Naive B cell (primary cell): Measurements from ENCODE around the gene CARMIL1. TPM values are rescaled to one million over a fixed set of nuclear protein-coding genes. Genes with fewer than 3 reads are reported as not detected.

ENCODE experiments used
- ATAC-seq, 2 donors: fragments of 150-1000 bp; cut with Tn5 transposase; 2 replicates each; pipeline ENCODE4 v1.10.0; 2021; ENCODE audit warnings: low read depth in 2 of 2, mild to moderate bottlenecking in 2 of 2, moderate library complexity in 2 of 2
- DNase-seq: peaks from one replicate; pipeline ENCODE4 v3.0.0; 2022
- H3K27ac Mint-ChIP-seq, 6 donors: one replicate each; pipeline ENCODE4 v1.8.0; 2020 to 2022; ENCODE audit warnings: mild to moderate bottlenecking in 6 of 6, mixed read lengths in 6 of 6, moderate library complexity in 5 of 6, inconsistent platforms in 2 of 6
- H3K27me3 Mint-ChIP-seq, 3 donors: one replicate each; pipeline ENCODE4 v1.8.0; 2021 to 2022; ENCODE audit warnings: mixed read lengths in 3 of 3, mild to moderate bottlenecking in 1 of 3
- H3K36me3 Mint-ChIP-seq, 2 donors: one replicate each; pipeline ENCODE4 v1.8.0; 2020 to 2022; ENCODE audit warnings: mixed read lengths in 2 of 2, inconsistent platforms in 1 of 2, mild to moderate bottlenecking in 1 of 2
- H3K4me1 Mint-ChIP-seq, 3 donors: one replicate each; pipeline ENCODE4 v1.8.0; 2020 to 2022; ENCODE audit warnings: mixed read lengths in 3 of 3, inconsistent platforms in 1 of 3, mild to moderate bottlenecking in 1 of 3, moderate library complexity in 1 of 3
- H3K4me3 Mint-ChIP-seq, 8 donors: one replicate each; pipeline ENCODE4 v1.8.0; 2020 to 2022; ENCODE audit warnings: mild to moderate bottlenecking in 8 of 8, mixed read lengths in 8 of 8, moderate library complexity in 8 of 8, inconsistent platforms in 2 of 8
- H3K9me3 Mint-ChIP-seq, 7 donors: one replicate each; pipeline ENCODE4 v1.8.0; 2020 to 2022; ENCODE audit warnings: mixed read lengths in 7 of 7, mild to moderate bottlenecking in 5 of 7, inconsistent platforms in 2 of 7, moderate library complexity in 1 of 7
- polyA plus RNA-seq, 6 donors: library from polyadenylated mRNA; unstranded; fragments of 300-500 nt; fragmentation: Illumina TruSeq; gene quantifications; one replicate each; pipeline ENCODE4 v1.2.3, GENCODE V29; 2021; ENCODE audit warnings: low read depth in 6 of 6

CARMIL1 gene
- polyA plus RNA-seq, 6 donors from 2014 or later, result 0.39 to 7.3 (median 6.3) TPM; not detected in 1

DNA sequence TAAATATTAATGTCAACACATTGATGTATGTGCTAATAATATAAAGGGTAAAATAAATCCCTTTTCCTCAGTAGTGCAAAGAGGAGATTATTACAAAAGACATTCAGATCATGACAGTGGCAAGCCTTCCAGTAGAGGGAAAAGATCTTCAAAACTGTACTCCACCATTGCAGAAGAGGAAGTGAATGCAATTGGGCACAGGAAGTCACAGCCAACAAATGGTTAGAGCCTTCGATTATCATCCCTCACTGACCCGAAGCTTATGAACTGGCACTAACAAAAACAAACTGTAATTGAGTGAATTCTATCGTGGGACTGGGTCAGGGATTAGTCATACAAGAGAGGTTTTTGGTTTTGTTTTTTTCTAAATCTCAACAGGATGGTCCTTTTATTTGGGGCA lies 333.5 kb downstream of the CARMIL1 start:
- no peaks in the 10 kb centered on the region for H3K9me3 Mint-ChIP-seq
- peaks cover 0 to 6% (median 0%) of the 10 kb centered on the region in 3 donors for H3K4me1 Mint-ChIP-seq
- H3K27ac Mint-ChIP-seq, result no peak overlapping the region
- peaks cover 10 to 12% of the 10 kb centered on the region in 2 donors for H3K36me3 Mint-ChIP-seq
- ATAC-seq (peak in 1 of 2 donors; percentile 33), DNase-seq (no peak)
- peaks cover 0 to 6% (median 0%) of the 10 kb centered on the region in 3 donors for H3K27me3 Mint-ChIP-seq
- no peak overlapping the region for H3K4me3 Mint-ChIP-seq

GRCh38 chr6:25613415-25613814 lies 334.2 kb downstream of the CARMIL1 start:
- H3K27ac Mint-ChIP-seq, result peak overlapping the region in 1 of 6 donors; percentile 78
- peaks cover 10 to 12% of the 10 kb centered on the region in 2 donors for H3K36me3 Mint-ChIP-seq
- peaks cover 0 to 6% (median 0%) of the 10 kb centered on the region in 3 donors for H3K27me3 Mint-ChIP-seq
- DNase-seq (no peak), ATAC-seq (no peak)
- no peak overlapping the region for H3K4me3 Mint-ChIP-seq
- no peaks in the 10 kb centered on the region for H3K9me3 Mint-ChIP-seq
- peaks cover 5 to 14% (median 6%) of the 10 kb centered on the region in 3 donors for H3K4me1 Mint-ChIP-seq

DNA sequence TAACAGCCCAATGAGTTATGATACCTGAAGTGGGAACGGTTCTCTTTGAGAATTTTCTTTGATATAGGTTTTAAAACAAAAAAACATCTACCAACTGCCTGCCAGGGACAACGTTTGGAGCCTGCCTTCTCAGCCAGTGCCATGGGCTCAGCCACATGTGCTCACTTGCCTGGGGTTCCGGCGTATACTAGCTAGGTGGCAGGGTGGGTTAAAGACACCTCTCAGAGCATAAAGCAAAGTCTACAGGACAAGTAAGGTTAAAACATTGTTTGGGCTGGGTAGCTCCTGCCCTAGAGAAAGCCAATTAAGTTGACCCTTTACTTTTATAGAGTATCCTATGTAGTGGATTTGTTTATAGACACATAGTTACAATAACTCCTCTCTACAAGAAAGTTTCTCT lies 334.9 kb downstream of the CARMIL1 start:
- H3K4me1 Mint-ChIP-seq, result peaks cover 5 to 16% (median 10%) of the 10 kb centered on the region in 3 donors
- no peak overlapping the region for H3K27ac Mint-ChIP-seq
- H3K9me3 Mint-ChIP-seq, result no peaks in the 10 kb centered on the region
- no peak overlapping the region for H3K4me3 Mint-ChIP-seq
- H3K36me3 Mint-ChIP-seq, result peaks cover 10 to 12% of the 10 kb centered on the region in 2 donors
- no peak for ATAC-seq
- peaks cover 0 to 6% (median 0%) of the 10 kb centered on the region in 3 donors for H3K27me3 Mint-ChIP-seq
- DNase-seq, result no peak

DNA sequence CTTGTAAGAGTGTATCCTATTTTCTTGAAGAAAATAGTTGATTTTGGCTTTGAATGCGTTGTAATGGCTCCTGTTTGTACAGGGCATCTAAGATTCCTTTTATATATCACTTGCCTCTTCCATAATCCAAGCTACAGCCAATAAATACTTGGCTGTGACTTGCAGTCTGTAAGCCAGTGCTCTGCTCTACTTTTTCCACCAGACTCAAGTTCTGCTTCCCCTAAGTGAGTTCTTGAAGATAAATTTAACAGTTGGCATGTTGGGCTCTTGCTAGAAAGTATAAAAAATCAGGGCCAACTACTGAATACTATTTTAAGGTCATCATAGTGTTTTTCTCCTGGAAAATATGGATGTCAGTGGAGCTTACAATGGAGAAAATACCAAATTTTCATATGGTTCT lies 336.3 kb downstream of the CARMIL1 start:
- no peaks in the 10 kb centered on the region for H3K9me3 Mint-ChIP-seq
- H3K36me3 Mint-ChIP-seq, result peaks cover 10 to 12% of the 10 kb centered on the region in 2 donors
- DNase-seq, result no peak
- H3K4me3 Mint-ChIP-seq, result no peak overlapping the region
- H3K4me1 Mint-ChIP-seq, result peaks cover 8 to 20% (median 13%) of the 10 kb centered on the region in 3 donors
- H3K27me3 Mint-ChIP-seq, result no peaks in the 10 kb centered on the region
- no peak for ATAC-seq
- H3K27ac Mint-ChIP-seq, result no peak overlapping the region

GRCh38 chr6:25617997-25618396 lies 338.8 kb downstream of the CARMIL1 start:
- DNase-seq (no peak), ATAC-seq (peak; percentile 49 to 68)
- no peaks in the 10 kb centered on the region for H3K9me3 Mint-ChIP-seq
- no peak overlapping the region for H3K27ac Mint-ChIP-seq
- peaks cover 0 to 5% of the 10 kb centered on the region in 2 donors for H3K36me3 Mint-ChIP-seq
- H3K4me3 Mint-ChIP-seq, result no peak overlapping the region
- no peaks in the 10 kb centered on the region for H3K27me3 Mint-ChIP-seq
- H3K4me1 Mint-ChIP-seq, result peaks cover 8 to 16% (median 13%) of the 10 kb centered on the region in 3 donors

DNA sequence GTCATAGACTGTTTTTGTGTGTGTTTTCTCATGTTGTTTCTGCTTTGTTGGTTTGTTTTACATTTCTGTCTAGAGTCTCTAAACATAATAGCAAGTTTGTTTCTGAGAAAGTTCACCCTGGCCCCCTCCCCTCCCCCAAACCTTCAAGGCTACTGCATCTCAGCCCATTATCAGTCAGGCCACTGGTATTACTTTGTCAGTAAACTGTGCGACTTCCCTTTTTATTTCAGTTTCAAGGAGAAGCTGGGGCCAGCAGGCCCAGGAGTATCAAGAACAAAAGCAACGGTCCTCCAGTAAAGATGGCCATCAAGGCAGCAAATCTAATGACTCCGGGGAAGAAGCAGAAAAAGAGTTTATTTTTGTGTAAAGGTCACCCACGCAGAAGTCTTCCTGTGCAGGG lies 340.0 kb downstream of the CARMIL1 start:
- Mint-ChIP-seq H3K36me3 (no peaks in the 10 kb centered on the region), H3K27me3 (no peaks in the 10 kb centered on the region), H3K27ac (peak overlapping the region in 2 of 6 donors; percentile 11 to 82)

DNA sequence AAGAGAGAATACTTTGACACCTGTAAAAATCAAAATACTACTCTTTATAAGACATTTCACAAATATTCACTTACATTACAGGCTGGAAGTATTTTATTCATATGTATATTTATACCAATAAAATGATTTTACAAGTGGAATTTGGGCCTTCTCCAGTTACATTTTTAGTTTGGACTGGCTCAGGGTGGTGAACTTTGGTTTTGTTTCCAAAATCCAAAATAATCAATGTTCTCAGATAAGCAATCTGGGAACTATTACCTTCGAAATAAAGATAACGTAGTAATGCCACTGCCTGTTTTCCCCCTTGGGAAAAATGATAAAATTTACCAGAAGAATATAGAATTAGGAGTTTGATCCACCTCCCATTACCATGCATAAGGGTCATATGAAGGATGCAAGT lies 341.2 kb downstream of the CARMIL1 start:
- peaks cover 8 to 16% (median 13%) of the 10 kb centered on the region in 3 donors for H3K4me1 Mint-ChIP-seq
- no peak overlapping the region for H3K4me3 Mint-ChIP-seq
- ATAC-seq, result no peak
- H3K36me3 Mint-ChIP-seq, result no peaks in the 10 kb centered on the region
- DNase-seq, result no peak
- no peak overlapping the region for H3K27ac Mint-ChIP-seq
- H3K9me3 Mint-ChIP-seq, result no peaks in the 10 kb centered on the region
- H3K27me3 Mint-ChIP-seq, result no peaks in the 10 kb centered on the region

More for the DNA sequence above, 340.0 kb downstream of the CARMIL1 start:
- no peaks in the 10 kb centered on the region for H3K9me3 Mint-ChIP-seq
- DNase-seq (no peak), ATAC-seq (no peak)
- H3K4me3 Mint-ChIP-seq, result no peak overlapping the region
- peaks cover 8 to 16% (median 13%) of the 10 kb centered on the region in 3 donors for H3K4me1 Mint-ChIP-seq

- Mint-ChIP-seq H3K36me3 (no peaks in the 10 kb centered on the region), H3K27ac (peak overlapping the region in 1 of 6 donors; percentile 47), H3K27me3 (peaks cover 0 to 9% (median 8%) of the 10 kb centered on the region in 3 donors), H3K4me3 (no peak overlapping the region), H3K4me1 (peaks cover 6 to 11% (median 9%) of the 10 kb centered on the region in 3 donors), H3K9me3 (peaks cover 0 to 1% (median 0%) of the 10 kb centered on the region in 7 donors)
- no peak for DNase-seq
- ATAC-seq, result no peak
Measured at GRCh38 chr6:25623065-25623464, 343.9 kb downstream of the CARMIL1 start.

- ATAC-seq (no peak), DNase-seq (no peak)
- peaks cover 0 to 9% (median 8%) of the 10 kb centered on the region in 3 donors for H3K27me3 Mint-ChIP-seq
- H3K36me3 Mint-ChIP-seq, result no peaks in the 10 kb centered on the region
- H3K9me3 Mint-ChIP-seq, result peaks cover 0 to 1% (median 0%) of the 10 kb centered on the region in 7 donors
- no peak overlapping the region for H3K4me3 Mint-ChIP-seq
- peaks cover 3 to 6% (median 5%) of the 10 kb centered on the region in 3 donors for H3K4me1 Mint-ChIP-seq
- H3K27ac Mint-ChIP-seq, result no peak overlapping the region
Measured at GRCh38 chr6:25623879-25624278, 344.7 kb downstream of the CARMIL1 start.

- no peak overlapping the region for H3K27ac Mint-ChIP-seq
- H3K4me1 Mint-ChIP-seq, result no peaks in the 10 kb centered on the region
- DNase-seq, result no peak
- no peaks in the 10 kb centered on the region for H3K36me3 Mint-ChIP-seq
- ATAC-seq, result no peak
- peaks cover 10 to 39% (median 32%) of the 10 kb centered on the region in 3 donors for H3K27me3 Mint-ChIP-seq
- H3K4me3 Mint-ChIP-seq, result no peak overlapping the region
- peaks cover 0 to 1% (median 0%) of the 10 kb centered on the region in 7 donors for H3K9me3 Mint-ChIP-seq
Measured at GRCh38 chr6:25627001-25627400, 347.8 kb downstream of the CARMIL1 start.

DNA sequence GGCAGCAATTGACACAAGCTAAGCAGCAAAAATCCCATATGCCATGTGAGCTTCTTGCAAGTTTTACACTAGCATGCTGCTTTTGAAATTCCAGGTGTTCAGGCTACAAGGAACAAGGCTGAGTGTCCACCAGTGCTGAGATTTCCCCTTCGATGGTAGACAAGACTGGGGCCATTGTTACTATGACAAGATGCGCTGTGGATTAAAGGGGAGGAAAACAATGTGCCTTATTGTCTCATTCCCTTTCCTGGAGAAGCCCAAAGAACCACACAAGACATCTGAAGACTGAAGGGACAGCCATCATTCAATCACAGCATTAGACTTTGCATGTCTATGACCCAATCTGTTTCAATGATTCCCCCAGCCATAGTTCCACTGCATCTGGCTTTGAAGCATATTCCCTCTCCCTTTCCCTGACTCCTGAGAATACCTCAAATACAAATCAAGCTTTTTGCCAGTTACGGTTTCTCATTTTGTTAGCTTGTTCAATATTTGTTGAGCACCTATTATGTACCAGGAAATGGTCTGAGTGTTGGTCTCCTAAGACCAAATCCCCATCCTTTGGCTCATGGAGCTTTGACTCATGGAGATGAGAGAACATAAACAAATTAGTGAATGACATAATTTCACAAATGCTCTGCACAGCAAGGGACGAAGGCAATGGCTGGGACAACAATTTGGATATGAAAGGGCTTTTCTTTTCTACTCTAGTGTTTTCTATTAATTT lies 349.5 kb downstream of the CARMIL1 start:
- Mint-ChIP-seq H3K27me3 (peaks cover 14 to 40% (median 39%) of the 10 kb centered on the region in 3 donors), H3K27ac (no peak overlapping the region), H3K36me3 (no peaks in the 10 kb centered on the region), H3K9me3 (peaks cover 0 to 4% (median 0%) of the 10 kb centered on the region in 7 donors), H3K4me3 (no peak overlapping the region), H3K4me1 (no peaks in the 10 kb centered on the region)
- ATAC-seq (no peak), DNase-seq (no peak)

DNA sequence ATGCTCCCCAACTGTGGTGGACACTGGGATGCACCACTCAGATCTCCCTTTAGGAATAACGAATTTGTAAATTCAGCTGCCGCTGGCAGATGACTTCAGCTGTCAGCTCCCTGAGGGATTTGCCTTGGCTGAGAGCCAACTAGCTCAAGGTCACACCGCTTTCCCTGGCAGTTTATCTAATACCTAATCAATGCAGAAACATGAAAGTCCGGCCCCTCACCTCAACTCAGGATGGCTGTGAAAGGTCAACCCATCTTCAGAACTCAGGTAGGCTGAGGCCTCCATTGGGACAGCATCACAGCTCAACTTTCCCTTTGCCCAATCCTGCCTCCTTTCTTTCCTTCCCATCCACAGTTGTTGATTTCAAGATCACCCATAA lies 350.0 kb downstream of the CARMIL1 start:
- peaks cover 14 to 43% (median 42%) of the 10 kb centered on the region in 3 donors for H3K27me3 Mint-ChIP-seq
- H3K27ac Mint-ChIP-seq, result peak overlapping the region in 3 of 6 donors; percentile 42 to 66 (median 62)
- no peak for DNase-seq
- no peaks in the 10 kb centered on the region for H3K4me1 Mint-ChIP-seq
- H3K9me3 Mint-ChIP-seq, result peaks cover 0 to 4% (median 0%) of the 10 kb centered on the region in 7 donors
- H3K4me3 Mint-ChIP-seq, result peak overlapping the region in 1 of 8 donors; percentile 3
- H3K36me3 Mint-ChIP-seq, result no peaks in the 10 kb centered on the region
- no peak for ATAC-seq

- Mint-ChIP-seq H3K4me1 (no peaks in the 10 kb centered on the region), H3K27me3 (peaks cover 19 to 54% (median 53%) of the 10 kb centered on the region in 3 donors), H3K4me3 (no peak overlapping the region), H3K9me3 (peaks cover 0 to 4% (median 0%) of the 10 kb centered on the region in 7 donors), H3K27ac (no peak overlapping the region), H3K36me3 (no peaks in the 10 kb centered on the region)
- DNase-seq, result no peak
- ATAC-seq, result no peak
Measured at GRCh38 chr6:25630508-25631278, 351.5 kb downstream of the CARMIL1 start.
